GM23248 (cell line): ENCODE measurements around the gene SCAMP4.

ENCODE experiments used
- EZH2 ChIP-seq: fragments of 200-600 bp; sonication (generic); IDR thresholded peaks from 2 replicates; pipeline ENCODE4 v1.6.1; 2018; ENCODE audit warnings: antibody characterized with exemption, mild to moderate bottlenecking; ENCODE audit not compliant: insufficient read depth, poor library complexity, severe bottlenecking
- EZH2phosphoT487 ChIP-seq: fragments of 200-600 bp; sonication (generic); IDR thresholded peaks from 2 replicates; pipeline ENCODE4 v1.6.1; 2018; ENCODE audit warnings: antibody characterized with exemption, moderate library complexity, mild to moderate bottlenecking, low read depth; ENCODE audit not compliant: insufficient read depth

DNA sequence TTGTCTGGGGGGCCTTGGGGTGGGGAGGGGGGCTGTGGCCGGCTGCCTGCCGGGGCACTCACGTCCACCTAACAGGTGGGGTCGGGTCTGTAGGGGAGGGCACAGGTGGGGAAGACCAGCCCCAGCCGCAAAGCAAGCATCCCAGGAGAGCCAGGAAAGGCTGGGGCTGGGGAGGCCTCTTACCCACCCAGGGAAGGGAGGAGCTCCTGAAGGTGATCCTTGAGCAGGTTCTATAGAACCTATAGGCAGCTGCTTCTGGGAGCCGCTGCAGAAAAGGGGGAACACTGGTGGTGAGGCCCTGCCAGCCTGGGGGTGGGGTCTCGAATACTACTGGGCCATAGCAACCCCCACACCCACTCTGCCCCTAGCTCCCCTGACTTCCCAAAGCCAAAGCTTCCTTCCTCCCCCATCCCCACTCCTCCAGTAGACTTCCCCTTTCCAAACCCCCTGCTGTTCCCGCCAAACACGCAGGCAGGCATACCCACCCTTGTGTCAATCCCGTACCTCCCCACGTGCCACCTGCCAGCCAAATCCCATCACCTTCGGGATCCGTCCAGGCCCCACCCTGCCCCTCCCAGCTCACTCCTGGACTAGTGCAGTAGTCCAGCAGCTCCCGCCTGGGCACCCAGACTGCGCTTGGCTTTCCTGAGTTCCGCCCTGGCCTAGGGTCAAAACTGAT, 47.4 kb upstream of the SCAMP4 start:
- TF ChIP-seq EZH2 (no peak), EZH2phosphoT487 (no peak)
